Hepatocyte (in vitro differentiated cells): ENCODE results near the gene DDT.
"Not testable (repeated sequence)": the region's sequence is repeated elsewhere in the genome, so short reads cannot be mapped to it uniquely, and the experiment has no call there.

Experiments used
- CTCF ChIP-seq: fragments of 200-600 bp; sonication (generic); IDR thresholded peaks from 2 replicates; pipeline ENCODE4 v1.5.1; 2016; ENCODE audit warnings: antibody characterized with exemption, mild to moderate bottlenecking; ENCODE audit not compliant: poor library complexity
- EZH2phosphoT487 ChIP-seq: fragments of 200-600 bp; sonication (generic); IDR thresholded peaks from one replicate; pipeline ENCODE4 v1.6.1; 2018; ENCODE audit warnings: antibody characterized with exemption, mild to moderate bottlenecking, low read depth, moderate library complexity; ENCODE audit not compliant: unreplicated experiment, severe bottlenecking

DNA sequence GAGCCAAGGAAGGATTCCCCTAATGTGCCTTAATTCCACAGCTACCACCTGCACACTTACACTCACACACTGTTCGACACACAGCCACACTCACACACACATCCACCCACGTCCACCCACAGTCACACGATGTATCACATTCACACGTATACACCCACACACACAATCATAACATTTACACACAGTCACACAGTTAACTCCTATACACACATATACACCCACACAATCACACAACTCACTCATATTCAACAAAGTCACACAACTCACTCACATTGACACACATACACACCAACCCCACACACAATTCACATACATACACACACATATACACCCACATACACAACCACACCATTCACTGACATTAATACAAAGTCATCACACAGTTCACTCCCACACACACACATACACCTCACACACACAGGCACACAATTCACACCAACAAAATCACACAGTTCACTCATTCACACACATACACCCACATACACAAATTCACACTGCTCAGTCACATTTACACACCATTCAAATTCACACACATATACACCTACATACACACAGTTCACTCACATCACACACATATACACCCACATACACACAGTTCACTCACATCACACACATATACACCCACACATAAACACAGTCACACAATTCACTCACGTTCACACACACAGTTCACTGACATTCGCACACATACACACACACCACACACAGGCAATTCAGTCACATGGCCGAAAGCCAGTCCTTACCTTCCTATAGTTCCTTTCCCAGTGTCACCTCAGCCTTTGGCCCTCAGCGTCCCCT lies 19.8 kb downstream of the DDT start:
- TF ChIP-seq CTCF, EZH2phosphoT487: not testable (repeated sequence)
